Transverse colon (tissue), 4 donors: ENCODE measurements around the gene PDSS2. TPM values are rescaled to one million over a fixed set of nuclear protein-coding genes. Genes with fewer than 3 reads are reported as not detected.
A peak's percentile ranks its signal among the peaks of the same experiment; 100 is the strongest.

Experiments
- DNase-seq: peaks from one replicate; pipeline ENCODE4 v3.0.0-alpha.2; 2019
- H3K27ac ChIP-seq, 4 donors: fragments of 200-600 bp; sonication (generic); 2 replicates each; pipeline ENCODE4 v1.5.1; 2016 to 2018; ENCODE audit warnings: inconsistent platforms in 4 of 4
- H3K27me3 ChIP-seq: fragments of 200-600 bp; sonication (generic); 2 replicates; pipeline ENCODE4 v1.5.1; 2017; ENCODE audit warnings: inconsistent platforms
- H3K36me3 ChIP-seq, 4 donors: fragments of 200-600 bp; sonication (generic); 2 replicates each; pipeline ENCODE4 v1.5.1; 2017 to 2019; ENCODE audit warnings: inconsistent platforms in 4 of 4
- H3K4me1 ChIP-seq, 4 donors: fragments of 200-600 bp; sonication (generic); 2 replicates each; pipeline ENCODE4 v1.5.1; 2017 to 2020; ENCODE audit warnings: inconsistent platforms in 4 of 4
- H3K4me3 ChIP-seq, 4 donors: fragments of 200-600 bp; sonication (generic); 1 replicate in 1 of 4; 2 replicates in 3 of 4; pipeline versions ENCODE4 v1.5.1 to v1.6.1; 2017 to 2019; ENCODE audit warnings: inconsistent platforms in 4 of 4
- H3K9me3 ChIP-seq, 2 donors: fragments of 200-600 bp; sonication (generic); 2 replicates each; pipeline ENCODE4 v1.5.1; 2017 to 2019; ENCODE audit warnings: inconsistent platforms in 2 of 2
- CTCF ChIP-seq, 5 experiments: fragments of 200-600 bp in 3 of 5; fragments of 450-650 bp in 2 of 5; sonication (generic) in 3 of 5; IDR thresholded peaks; 1 replicate in 2 of 5; 2 replicates in 3 of 5; pipeline ENCODE4 v1.5.1; 2016 to 2017; ENCODE audit warnings: antibody characterized with exemption in 5 of 5, inconsistent platforms in 3 of 5, mild to moderate bottlenecking in 2 of 5, moderate library complexity in 1 of 5
- EP300 ChIP-seq: sonication (generic); formaldehyde crosslinking; IDR thresholded peaks from one replicate; pipeline ENCODE4 v1.6.1; 2017; ENCODE audit warnings: antibody characterized with exemption, low read depth
- POLR2A ChIP-seq: fragments of 450-650 bp; IDR thresholded peaks from one replicate; pipeline ENCODE4 v1.6.1; 2016; ENCODE audit warnings: antibody characterized with exemption, mild to moderate bottlenecking, moderate library complexity
- POLR2AphosphoS5 ChIP-seq, 3 donors: sonication (generic); formaldehyde crosslinking; IDR thresholded peaks; one replicate each; pipeline ENCODE4 v1.6.1; 2016; ENCODE audit warnings: antibody characterized with exemption in 3 of 3
- WGBS, 2 donors: methylation state at CpG; one replicate each; pipeline ENCODE4 v1.1.5; 2018; ENCODE audit warnings: low coverage in 1 of 2; 5-methylcytosine and 5-hydroxymethylcytosine counted together
- in situ Hi-C, 4 donors: fragments of 200-750 bp; cut with MboI; loops; one replicate each; pipeline versions ENCODE4 v1.15.0 to v1.15.1; 2017; ENCODE audit warnings: low sequenced_read_pairs in 3 of 4, low pct_ligation_motif_present in 1 of 4, low pct_unique_long_range_greater_than_20kb in 1 of 4
- intact Hi-C: fragments of 100-400 bp; cut with DNase I; formaldehyde crosslinking; loops from one replicate; pipeline ENCODE4 v1.15.1; 2023; ENCODE audit warnings: low total_unique reads
- total RNA-seq, 4 donors: library from RNA; depleted of rRNA; stranded (reverse); fragments of >200 nt; gene quantifications; one replicate each; pipeline ENCODE4 v1.1.0, GENCODE V29; 2016

Gene PDSS2
- total RNA-seq, 4 donors from 2014 or later: 3.0 to 32.5 (median 15.6) TPM

DNA sequence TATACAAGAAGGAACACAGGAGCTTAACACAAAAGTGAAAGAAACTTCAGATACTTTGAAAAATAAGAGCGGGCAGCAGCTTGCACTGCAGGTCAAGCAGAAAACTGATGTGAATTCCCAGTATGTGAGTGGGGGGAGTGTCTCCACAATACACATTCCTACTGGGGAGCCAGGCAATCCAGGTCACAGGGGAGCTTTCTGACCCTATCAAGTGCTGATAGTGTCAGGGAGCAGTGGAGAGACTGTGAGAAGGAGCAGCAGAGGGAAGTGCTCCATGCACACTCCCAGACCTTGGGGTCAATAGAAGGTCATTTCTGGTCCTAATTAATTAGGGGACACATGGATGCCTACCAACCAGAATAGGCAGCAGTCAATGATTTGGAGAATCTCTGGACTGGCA is 59.4 kb downstream of the PDSS2 start:
- no peak overlapping the region for H3K4me3 ChIP-seq
- no peaks in the 10 kb centered on the region for H3K36me3 ChIP-seq
- no peaks in the 10 kb centered on the region for H3K27me3 ChIP-seq
- peaks cover 0 to 33% (median 8%) of the 10 kb centered on the region in 4 donors for H3K4me1 ChIP-seq
- intact Hi-C loops (no loop called here), in situ Hi-C loops (no loop called here)
- TF ChIP-seq POLR2AphosphoS5 (IDR thresholded peaks at IDR 0.05) (no peak), EP300 (no peak), POLR2A (no peak), CTCF (IDR thresholded peaks at IDR 0.05) (no peak)
- no peak for DNase-seq
- peak overlapping the region in 1 of 4 donors; percentile 45 for H3K27ac ChIP-seq
- H3K9me3 ChIP-seq: peaks cover 15 to 23% of the 10 kb centered on the region in 2 donors
- WGBS, 2 donors: 95 to 100% methylated on average over 1 of the region's 1 CpG

- H3K9me3 ChIP-seq: peaks cover 14 to 21% of the 10 kb centered on the region in 2 donors
- DNase-seq: no peak
- in situ Hi-C loops: no loop called here
- no peak overlapping the region for H3K27ac ChIP-seq
- H3K27me3 ChIP-seq: no peaks in the 10 kb centered on the region
- no peak overlapping the region for H3K4me3 ChIP-seq
- H3K36me3 ChIP-seq: peaks cover 0 to 5% (median 0%) of the 10 kb centered on the region in 4 donors
- intact Hi-C loops: no loop called here
- H3K4me1 ChIP-seq: peaks cover 0 to 33% (median 8%) of the 10 kb centered on the region in 4 donors
- no peak for TF ChIP-seq CTCF (IDR thresholded peaks at IDR 0.05)
- TF ChIP-seq EP300: no peak
- no peak for TF ChIP-seq POLR2AphosphoS5 (IDR thresholded peaks at IDR 0.05)
- no peak for TF ChIP-seq POLR2A
These were observed 61.4 kb downstream of the PDSS2 start for GRCh38 chr6:107398001-107398400.

- intact Hi-C loops: no loop called here
These were observed 63.2 kb downstream of the PDSS2 start for GRCh38 chr6:107396211-107396610.

GRCh38 chr6:107392069-107392468 is 67.3 kb downstream of the PDSS2 start:
- Histone ChIP-seq H3K9me3 (peaks cover 6 to 11% of the 10 kb centered on the region in 2 donors), H3K4me3 (no peak overlapping the region), H3K4me1 (peaks cover 0 to 15% (median 8%) of the 10 kb centered on the region in 4 donors), H3K36me3 (peaks cover 0 to 5% (median 0%) of the 10 kb centered on the region in 4 donors), H3K27ac (no peak overlapping the region), H3K27me3 (no peaks in the 10 kb centered on the region)
- in situ Hi-C loops: no loop called here
- DNase-seq: no peak
- WGBS, 2 donors: 97 to 98% methylated on average over 2 of the region's 2 CpGs
- intact Hi-C loops: no loop called here
- TF ChIP-seq EP300 (no peak), CTCF (IDR thresholded peaks at IDR 0.05) (no peak), POLR2AphosphoS5 (IDR thresholded peaks at IDR 0.05) (no peak), POLR2A (no peak)

More at GRCh38 chr6:107396211-107396610, 63.2 kb downstream of the PDSS2 start:
- WGBS, 2 donors: 54 to 100% methylated on average over 1 of the region's 1 CpG
- Histone ChIP-seq H3K27me3 (no peaks in the 10 kb centered on the region), H3K9me3 (peaks cover 6 to 12% of the 10 kb centered on the region in 2 donors), H3K27ac (peak overlapping the region; percentile 10 to 36 (median 24)), H3K36me3 (peaks cover 0 to 5% (median 0%) of the 10 kb centered on the region in 4 donors), H3K4me1 (peaks cover 0 to 33% (median 8%) of the 10 kb centered on the region in 4 donors), H3K4me3 (no peak overlapping the region)
- peak; percentile 16 for DNase-seq
- TF ChIP-seq EP300: no peak
- no peak for TF ChIP-seq CTCF (IDR thresholded peaks at IDR 0.05)
- TF ChIP-seq POLR2A: no peak
- no peak for TF ChIP-seq POLR2AphosphoS5 (IDR thresholded peaks at IDR 0.05)
- in situ Hi-C loops: no loop called here
